GM21723 (cell line): ENCODE data around the gene SPTSSB.
A peak's percentile ranks its signal among the peaks of the same experiment; 100 is the strongest.

Experiments used
- ATAC-seq: cut with Tn5 transposase; IDR thresholded peaks from one replicate; pipeline ENCODE4 v1.9.1; 2021; ENCODE audit warnings: mild to moderate bottlenecking, moderate library complexity; ENCODE audit not compliant: unreplicated experiment

Gene SPTSSB

GRCh38 chr3:161343540-161343939 is 27.8 kb downstream of the SPTSSB start:
- ATAC-seq: no peak

GRCh38 chr3:161342629-161343028 is 28.7 kb downstream of the SPTSSB start:
- ATAC-seq: no peak

- ATAC-seq: no peak
These were observed 31.5 kb downstream of the SPTSSB start for GRCh38 chr3:161339517-161340500.

- ATAC-seq: no peak
These were observed 34.0 kb downstream of the SPTSSB start for GRCh38 chr3:161337311-161337710.

- no peak for ATAC-seq
These were observed 34.7 kb downstream of the SPTSSB start for GRCh38 chr3:161336661-161337060.

- no peak for ATAC-seq
These were observed 37.6 kb downstream of the SPTSSB start for GRCh38 chr3:161333696-161334095.

GRCh38 chr3:161332792-161333191 is 38.5 kb downstream of the SPTSSB start:
- ATAC-seq: no peak

- no peak for ATAC-seq
These were observed 46.3 kb downstream of the SPTSSB start for GRCh38 chr3:161325059-161325458.

- no peak for ATAC-seq
These were observed 47.2 kb downstream of the SPTSSB start for GRCh38 chr3:161323926-161324621.

GRCh38 chr3:161322781-161323568 is 48.3 kb downstream of the SPTSSB start:
- no peak for ATAC-seq

GRCh38 chr3:161320837-161321236 is 50.5 kb downstream of the SPTSSB start:
- no peak for ATAC-seq

GRCh38 chr3:161319867-161320266 is 51.5 kb downstream of the SPTSSB start:
- ATAC-seq: no peak

- ATAC-seq: no peak
These were observed 54.2 kb downstream of the SPTSSB start for GRCh38 chr3:161317077-161317476.

- ATAC-seq: no peak
These were observed 55.2 kb downstream of the SPTSSB start for GRCh38 chr3:161316006-161316689.

- peak; percentile 52 for ATAC-seq
These were observed 56.4 kb downstream of the SPTSSB start for GRCh38 chr3:161314836-161315395.

GRCh38 chr3:161310649-161311423 is 60.5 kb downstream of the SPTSSB start:
- ATAC-seq: peak; percentile 81

- no peak for ATAC-seq
These were observed 66.0 kb downstream of the SPTSSB start for GRCh38 chr3:161305095-161305991.

GRCh38 chr3:161296814-161297213 is 74.5 kb downstream of the SPTSSB start:
- ATAC-seq: no peak
